GM18861 (cell line): ENCODE measurements around the gene SEPTIN14.
"Not testable (repeated sequence)": the region's sequence is repeated elsewhere in the genome, so short reads cannot be mapped to it uniquely, and the experiment has no call there.

Experiments
- ATAC-seq: cut with Tn5 transposase; IDR thresholded peaks from one replicate; pipeline ENCODE4 v1.9.1; 2021; ENCODE audit not compliant: unreplicated experiment

SEPTIN14 gene

GRCh38 chr7:55785444-55785843 is 77.1 kb downstream of the SEPTIN14 start:
- ATAC-seq = not testable (repeated sequence)

- ATAC-seq = no peak
These were observed 78.4 kb downstream of the SEPTIN14 start for GRCh38 chr7:55784151-55784550.

- no peak for ATAC-seq
These were observed 83.9 kb downstream of the SEPTIN14 start for GRCh38 chr7:55778631-55779030.

- no peak for ATAC-seq
These were observed 86.4 kb downstream of the SEPTIN14 start for GRCh38 chr7:55776196-55776595.

GRCh38 chr7:55775051-55775420 is 87.5 kb downstream of the SEPTIN14 start:
- no peak for ATAC-seq

DNA sequence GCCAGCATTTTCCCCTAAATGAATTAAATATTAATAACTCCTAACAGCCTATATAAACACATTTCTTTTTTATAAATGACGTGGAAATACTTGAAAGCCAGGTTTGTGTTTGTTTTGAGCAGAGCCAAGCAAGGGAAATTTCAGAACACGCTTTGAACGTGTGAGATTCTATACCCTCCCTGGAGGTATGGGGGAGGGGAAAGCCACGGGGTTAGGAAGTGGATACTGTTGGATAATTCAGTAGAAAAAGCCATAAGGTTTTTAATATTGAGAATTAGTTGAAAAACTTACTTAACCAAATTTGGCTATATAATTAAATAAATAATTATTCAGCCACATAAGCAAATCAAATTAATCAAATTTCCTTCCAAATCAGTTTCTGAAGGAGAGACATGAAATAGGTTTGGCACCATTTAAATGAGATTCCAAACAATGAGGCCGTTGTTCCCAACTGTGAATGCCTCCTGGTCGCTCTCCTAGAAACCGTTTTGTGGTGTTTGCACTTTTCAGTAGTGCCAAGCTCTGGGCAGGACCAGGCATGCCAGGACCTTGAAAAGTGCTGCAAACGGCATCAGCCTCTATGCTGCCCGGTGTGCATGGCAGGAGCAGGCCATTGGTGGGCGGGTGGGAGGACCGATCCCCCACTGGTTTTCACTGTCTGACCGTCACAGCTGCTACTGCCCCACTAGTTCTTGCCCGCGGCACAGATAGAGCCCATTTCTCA is 88.1 kb downstream of the SEPTIN14 start:
- ATAC-seq = no peak

DNA sequence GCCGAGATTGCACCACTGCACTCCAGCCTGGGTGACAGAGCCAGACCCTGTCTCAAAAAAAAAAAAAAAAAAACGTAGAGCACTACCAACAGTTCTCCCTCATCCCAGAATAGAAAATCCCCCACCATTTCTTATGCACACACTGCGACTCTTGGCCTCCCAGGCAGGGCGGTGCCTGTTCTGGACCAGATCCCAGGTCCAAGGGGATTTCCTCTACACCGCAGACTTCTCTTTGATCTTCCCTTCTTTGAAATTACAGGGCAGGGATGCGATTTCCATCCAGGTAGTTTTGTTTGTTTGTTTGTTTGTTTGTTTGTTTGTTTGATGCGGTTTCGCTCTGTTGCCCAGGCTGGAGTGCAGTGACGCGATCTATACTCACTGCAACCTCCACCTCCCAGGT is 91.8 kb downstream of the SEPTIN14 start:
- no peak for ATAC-seq

GRCh38 chr7:55753274-55753862 is 109.2 kb downstream of the SEPTIN14 start:
- not testable (repeated sequence) for ATAC-seq

- not testable (repeated sequence) for ATAC-seq
These were observed 117.8 kb downstream of the SEPTIN14 start for GRCh38 chr7:55744706-55745105.
